Myocyte (in vitro differentiated cells): ENCODE data around the gene TMEM237. TPM values are rescaled to one million over a fixed set of nuclear protein-coding genes. Genes with fewer than 3 reads are reported as not detected.
A peak's percentile ranks its signal among the peaks of the same experiment; 100 is the strongest.
"Not testable (repeated sequence)": the region's sequence is repeated elsewhere in the genome, so short reads cannot be mapped to it uniquely, and the experiment has no call there.

ENCODE experiments used
- DNase-seq: peaks from one replicate; pipeline ENCODE4 v3.0.0-alpha.2; 2012; ENCODE audit warnings: low read depth
- polyA plus RNA-seq: library from polyadenylated mRNA; unstranded; fragments of >200 nt; gene quantifications from one replicate; pipeline ENCODE4 v1.2.1, GENCODE V29; 2012; ENCODE audit warnings: missing spikeins
- total RNA-seq: library from RNA; depleted of rRNA; stranded (reverse); fragments of >200 nt; gene quantifications from 2 replicates; pipeline ENCODE4 v1.2.3, GENCODE V29; 2014

Gene TMEM237, protein sequence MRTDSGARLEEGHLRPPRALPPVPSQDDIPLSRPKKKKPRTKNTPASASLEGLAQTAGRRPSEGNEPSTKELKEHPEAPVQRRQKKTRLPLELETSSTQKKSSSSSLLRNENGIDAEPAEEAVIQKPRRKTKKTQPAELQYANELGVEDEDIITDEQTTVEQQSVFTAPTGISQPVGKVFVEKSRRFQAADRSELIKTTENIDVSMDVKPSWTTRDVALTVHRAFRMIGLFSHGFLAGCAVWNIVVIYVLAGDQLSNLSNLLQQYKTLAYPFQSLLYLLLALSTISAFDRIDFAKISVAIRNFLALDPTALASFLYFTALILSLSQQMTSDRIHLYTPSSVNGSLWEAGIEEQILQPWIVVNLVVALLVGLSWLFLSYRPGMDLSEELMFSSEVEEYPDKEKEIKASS
- 32.6 and 37.6 TPM in 2 replicates for total RNA-seq
- polyA plus RNA-seq = 21.2 TPM

DNA sequence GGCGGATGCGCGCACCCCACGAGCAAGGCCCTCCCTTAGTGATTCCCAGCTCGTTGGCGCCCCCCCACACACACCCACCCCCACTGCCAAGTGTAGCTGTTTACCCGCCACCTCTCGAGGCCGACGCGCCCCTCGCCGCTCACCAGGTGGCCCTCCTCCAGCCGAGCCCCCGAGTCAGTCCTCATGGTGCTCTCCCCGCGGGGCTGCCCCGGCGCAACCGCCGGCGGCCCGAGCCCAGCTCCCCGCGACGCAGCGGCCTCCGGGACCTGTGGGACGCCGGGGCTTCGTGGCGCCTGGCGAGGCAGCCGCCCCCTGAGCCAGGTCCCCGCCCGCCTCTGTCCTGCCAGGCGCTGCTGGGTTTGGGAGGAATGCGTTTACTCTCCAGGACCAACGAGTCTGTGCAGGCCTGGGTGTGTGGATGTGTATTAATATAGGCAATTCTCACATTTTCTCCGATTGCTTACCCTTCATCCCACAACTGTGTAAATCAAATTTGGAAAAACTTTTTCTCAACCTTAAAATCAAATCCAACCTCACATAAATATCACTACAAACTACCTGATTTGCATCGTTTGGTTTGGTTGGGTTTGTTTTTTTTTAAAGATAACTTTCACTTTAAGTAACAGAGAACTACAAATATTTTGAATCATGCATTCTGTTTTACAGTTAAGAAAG lies at the start of gene TMEM237:
Gene TMEM237 (minus strand): TSS at position 288 of the 675 bp plus-strand sequence. CDS start 103 bp downstream, at position 185.
- DNase-seq = peak; percentile 64

DNA sequence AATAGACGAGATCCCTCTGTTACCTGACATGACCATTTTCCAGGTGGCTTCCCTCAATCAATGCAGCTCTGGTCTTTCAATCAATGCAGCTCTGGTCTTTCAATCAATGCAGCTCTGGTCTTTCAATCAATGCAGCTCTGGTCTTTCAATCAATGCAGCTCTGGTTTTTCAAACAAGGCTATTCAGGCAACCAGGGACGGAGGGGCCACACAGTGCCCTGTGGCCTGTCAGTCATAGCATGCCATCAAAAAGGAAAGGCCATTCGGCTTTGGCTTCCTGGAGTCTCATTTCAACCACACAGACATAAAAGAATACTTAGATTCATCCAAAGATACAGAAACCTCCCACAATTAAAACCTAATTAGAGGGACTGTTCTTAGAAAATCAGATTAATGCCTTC lies 41.9 kb upstream of the TMEM237 start:
- no peak for DNase-seq

DNA sequence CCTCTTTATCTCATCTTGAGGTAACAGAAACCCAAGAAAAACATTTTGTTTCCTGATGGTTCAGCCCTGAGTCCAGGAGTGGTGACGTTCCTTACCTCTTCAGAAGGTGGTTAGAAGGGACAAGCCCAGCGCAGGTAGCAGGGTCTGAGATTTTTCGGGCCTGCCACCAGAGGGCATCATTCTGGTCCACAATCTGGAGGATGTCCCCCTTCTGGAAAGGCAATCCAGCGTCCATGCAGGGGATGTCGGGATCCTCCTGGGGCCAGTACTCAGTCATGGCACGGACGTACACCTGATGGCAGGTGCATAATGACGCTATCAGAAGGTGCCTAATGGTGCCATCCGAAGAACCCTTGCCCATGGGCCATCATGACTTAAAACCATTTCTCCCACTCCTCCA lies 37.4 kb upstream of the TMEM237 start:
- no peak for DNase-seq

DNA sequence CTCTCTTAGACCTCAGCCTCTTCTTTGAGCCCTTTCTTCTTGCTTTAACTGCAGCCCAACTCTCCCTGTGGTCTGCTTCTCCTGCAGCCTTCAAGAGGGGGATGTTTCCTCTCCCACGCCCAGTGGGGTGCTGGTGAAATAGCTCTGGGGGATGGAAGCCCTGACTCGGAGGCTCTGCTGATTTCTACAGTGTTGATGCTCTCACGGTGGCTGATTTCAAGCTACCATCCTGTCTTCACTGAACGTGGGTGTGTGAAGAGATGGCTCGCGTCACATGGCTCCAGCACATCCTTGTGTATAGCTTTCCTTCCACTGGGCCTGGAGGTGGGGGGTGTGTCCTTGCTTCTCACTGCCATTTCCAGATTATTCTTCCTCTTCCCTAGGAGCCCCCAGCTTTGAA lies 35.1 kb upstream of the TMEM237 start:
- no peak for DNase-seq

DNA sequence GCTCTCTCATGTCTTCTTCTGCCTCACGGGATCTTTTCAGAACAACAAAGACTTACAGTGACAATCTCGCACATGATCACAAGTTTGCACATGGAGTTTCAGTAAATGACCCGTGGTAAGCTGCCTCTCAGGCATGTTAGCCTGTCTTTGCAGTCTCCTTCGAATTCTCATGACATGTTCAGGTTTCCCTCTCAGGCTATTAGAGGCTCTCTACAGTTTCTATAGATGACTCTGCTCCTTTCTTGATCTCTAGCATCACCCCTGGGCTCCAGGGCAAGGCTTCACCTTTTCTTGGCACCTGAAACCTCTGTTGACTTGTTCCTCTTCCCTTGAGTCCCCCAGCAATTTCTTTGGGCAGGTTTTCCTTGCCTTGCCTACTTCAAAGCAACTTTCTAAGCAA lies 32.2 kb upstream of the TMEM237 start:
- no peak for DNase-seq

DNA sequence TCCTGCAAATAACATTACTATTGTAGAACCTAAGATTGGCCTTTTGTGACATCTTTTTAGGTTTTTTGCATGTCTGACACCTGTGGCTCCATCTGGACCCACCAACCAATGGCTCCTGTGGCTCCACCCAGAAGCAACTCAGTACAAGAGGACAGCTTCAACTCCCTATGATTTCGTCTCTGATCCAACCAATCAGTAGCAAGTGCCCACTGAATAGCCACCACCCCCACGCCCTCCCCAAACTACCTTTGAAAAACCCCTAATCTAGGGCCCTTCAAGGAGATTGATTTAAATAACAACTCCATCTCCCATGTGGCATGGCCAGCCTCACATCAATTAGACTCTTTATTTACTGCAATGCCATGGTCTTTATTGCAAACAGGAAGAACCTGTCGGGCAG lies 31.5 kb upstream of the TMEM237 start:
- no peak for DNase-seq

DNA sequence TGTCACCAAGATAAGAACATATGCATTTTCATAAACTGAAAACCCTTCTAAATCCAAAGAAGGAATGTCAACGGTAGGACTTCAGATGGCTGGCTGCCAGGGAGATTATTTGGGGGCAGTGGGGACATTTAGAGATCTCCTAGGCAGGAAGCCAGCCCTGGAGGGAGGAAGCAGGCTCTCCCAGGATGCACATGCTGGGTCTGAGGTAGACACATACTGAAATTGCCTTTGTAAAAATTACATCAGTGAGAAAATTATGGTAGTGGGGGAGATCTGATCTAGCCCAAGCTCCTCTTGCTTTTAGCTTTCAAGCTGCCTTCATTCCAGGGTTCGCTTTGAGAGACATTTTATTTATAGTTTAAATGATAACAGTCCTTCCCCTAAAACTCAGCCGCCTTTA lies 31.0 kb upstream of the TMEM237 start:
- no peak for DNase-seq

DNA sequence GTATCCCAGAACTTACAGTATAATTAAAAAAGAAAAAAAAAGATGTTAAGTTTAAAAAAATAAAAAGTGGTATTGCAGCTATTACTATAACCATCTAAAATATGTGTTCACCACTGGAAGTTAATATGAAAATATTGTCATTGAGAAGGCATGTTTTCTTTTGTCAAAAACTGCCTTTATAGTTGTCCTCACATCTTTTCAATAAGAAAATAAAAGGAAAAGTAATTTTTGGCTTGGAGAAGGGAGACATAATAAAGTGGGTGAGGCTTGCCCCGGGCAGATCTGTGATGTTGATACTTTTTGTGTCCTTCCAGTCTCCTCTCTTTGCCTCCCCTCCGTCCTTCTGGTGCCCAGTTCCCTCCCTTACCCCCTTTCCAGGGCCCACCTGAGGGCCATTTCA lies 30.2 kb upstream of the TMEM237 start:
- DNase-seq = no peak

DNA sequence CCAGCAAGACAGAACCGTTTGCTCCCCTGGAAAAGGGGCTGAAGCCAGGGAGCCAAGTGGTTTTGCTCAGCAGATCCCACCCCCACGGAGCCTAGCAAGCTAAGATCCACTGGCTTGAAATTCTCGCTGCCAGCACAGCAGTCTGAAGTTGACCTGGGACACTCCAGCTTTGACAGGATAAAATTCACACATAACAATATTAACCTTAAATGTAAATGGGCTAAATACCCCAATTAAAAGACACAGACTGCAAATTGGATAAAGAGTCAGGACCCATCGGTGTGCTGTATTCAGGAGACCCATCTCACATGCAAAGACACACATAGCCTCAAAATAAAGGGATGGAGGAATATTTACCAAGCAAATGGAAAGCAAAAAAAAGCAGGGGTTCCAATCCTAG lies 27.9 kb upstream of the TMEM237 start:
- not testable (repeated sequence) for DNase-seq

DNA sequence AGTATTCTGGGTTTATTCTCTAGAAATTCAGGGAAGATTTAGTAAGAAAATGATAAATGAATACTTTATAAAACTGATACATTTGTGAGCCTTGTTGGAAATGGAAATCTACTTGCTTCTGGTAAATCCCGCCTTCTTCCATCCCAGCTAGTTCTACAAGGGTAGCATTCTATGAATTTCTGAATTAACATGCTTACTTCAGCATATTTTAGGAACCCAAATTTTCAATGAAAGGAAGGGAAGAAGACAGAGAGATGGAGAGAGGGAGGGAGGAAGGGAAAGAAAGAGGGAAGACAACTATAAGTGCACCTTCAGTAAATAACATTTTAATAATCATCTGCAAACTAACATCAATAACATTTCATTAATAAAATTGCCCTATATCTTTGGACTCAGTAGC lies 26.6 kb upstream of the TMEM237 start:
- DNase-seq = no peak

DNA sequence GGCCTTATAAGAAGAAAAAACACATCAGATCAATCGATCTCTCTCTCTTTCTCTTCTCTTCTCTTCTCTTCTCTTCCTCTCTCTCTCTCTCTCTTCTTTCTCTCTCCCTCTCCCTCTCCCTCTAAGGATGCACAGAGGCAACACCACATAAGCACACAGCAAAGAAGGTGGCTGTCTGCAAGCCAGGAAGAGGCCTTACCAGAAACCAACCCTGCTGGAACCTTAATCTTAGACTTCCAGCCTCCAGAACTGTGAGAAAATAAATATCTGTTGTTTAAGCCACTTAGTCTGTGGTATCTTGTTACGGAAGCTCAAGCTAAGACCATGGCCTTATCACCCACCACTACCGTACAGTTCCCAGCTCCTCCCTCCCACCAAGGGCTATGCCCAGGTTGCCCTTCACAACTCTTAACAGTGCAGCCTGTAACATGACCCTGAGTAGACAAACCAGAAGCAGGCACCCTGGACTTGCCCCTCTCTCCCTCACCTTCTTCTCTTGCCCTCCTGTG lies 25.2 kb upstream of the TMEM237 start:
- no peak for DNase-seq

DNA sequence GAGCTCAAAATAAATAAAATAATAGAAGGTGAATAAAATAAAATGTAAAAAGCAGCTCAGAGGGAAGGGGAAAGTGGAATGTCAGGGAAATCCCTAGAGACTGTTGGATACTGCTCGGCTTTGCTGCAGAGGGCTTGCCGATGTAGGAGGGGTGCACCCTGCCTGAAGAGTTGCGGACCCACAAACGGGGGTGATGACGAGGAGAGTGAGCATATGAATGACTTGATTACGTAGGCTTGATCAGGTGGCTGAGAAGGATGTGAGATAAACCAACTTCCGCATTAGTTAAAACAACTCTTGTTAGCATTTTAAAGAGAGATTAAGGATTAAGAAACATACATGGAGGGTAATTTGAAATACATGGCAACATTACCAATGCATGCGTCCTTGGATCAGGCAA lies 21.0 kb upstream of the TMEM237 start:
- no peak for DNase-seq

DNA sequence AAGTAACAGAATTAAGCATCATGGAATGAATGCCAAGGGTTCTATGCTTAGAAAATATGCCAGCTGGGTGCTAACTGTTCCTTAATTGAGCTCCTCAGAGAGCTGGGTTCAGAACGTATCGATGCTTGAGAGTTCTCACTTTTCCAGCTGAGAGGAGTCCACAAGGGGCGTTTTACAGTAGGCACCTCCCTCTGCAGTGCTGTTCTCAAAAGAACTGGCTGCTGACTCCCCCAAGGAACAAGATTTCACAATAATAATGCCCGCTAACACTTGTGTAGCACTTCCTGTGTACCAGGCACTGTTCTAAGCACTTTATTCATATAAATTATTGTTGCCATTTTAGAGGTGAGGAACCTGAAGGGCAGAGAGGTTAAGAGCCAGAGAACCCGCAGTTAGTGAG lies 18.1 kb upstream of the TMEM237 start:
- no peak for DNase-seq

DNA sequence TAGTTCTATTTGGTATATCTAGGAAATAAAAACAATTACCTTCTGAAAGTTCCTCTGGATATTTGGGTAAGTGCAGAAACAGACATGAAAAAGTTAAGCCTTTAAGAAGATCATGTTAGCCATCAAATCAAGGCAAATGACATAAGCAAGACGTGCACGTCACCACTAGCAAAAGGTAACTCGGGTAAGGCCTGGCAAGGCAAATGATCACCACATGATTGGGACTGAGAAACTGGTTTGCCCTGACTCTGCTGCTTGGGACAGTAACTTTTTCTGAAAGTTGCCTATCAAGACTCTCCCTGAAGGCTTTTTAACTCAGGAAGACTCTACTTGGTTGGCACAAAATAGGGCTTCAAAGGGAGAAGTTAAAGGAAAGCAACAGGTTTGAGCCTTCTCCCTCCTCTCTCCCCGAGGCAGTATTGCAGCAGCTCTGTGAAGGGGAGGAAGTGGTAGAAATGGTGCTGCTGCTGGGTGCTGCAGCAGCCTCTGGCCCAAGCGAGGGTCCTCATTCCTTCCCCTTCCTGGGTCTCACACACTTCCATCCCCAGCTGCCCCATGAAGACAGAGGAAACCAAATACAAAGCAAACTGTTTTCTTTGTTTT lies 17.1 kb upstream of the TMEM237 start:
- DNase-seq = no peak

DNA sequence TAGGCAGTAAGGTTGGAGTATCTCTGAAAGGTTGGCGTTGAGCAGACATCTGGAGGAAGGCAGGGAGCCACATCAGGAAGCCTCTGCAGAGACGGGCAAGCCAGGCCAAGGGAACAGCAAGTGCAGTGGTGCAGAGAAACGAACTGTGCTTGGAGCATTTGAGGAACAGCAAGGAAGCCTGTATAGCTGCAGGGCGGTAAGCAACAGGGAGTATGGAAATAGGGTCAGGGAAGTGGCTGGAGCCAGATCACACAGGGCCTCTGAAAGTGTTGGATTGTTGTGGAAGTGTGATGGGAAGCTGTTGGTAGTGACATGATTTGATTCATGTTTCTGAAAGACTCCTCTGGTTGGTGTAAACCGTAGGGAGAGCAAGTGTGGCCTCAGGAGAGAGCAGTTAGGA lies 13.4 kb upstream of the TMEM237 start:
- DNase-seq = no peak

DNA sequence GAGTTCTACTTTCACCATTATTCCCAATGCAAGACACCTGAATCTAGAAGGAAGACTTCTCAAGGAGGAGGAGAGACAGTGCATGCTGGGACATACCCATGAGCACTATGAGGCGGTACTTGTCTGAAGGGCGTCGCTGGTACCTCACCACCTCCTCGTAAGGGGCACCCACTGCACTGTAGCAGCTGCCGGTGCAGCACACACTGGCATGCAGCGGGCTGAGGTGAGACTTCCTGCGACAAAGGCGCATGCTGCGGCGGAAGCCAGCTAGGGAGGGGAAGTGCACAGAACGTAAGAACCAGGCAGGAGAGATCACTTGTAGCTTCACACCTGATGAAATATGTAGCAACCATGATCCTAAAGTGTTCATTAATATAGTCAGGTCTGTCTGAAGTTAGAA lies 12.8 kb upstream of the TMEM237 start:
- DNase-seq = no peak

DNA sequence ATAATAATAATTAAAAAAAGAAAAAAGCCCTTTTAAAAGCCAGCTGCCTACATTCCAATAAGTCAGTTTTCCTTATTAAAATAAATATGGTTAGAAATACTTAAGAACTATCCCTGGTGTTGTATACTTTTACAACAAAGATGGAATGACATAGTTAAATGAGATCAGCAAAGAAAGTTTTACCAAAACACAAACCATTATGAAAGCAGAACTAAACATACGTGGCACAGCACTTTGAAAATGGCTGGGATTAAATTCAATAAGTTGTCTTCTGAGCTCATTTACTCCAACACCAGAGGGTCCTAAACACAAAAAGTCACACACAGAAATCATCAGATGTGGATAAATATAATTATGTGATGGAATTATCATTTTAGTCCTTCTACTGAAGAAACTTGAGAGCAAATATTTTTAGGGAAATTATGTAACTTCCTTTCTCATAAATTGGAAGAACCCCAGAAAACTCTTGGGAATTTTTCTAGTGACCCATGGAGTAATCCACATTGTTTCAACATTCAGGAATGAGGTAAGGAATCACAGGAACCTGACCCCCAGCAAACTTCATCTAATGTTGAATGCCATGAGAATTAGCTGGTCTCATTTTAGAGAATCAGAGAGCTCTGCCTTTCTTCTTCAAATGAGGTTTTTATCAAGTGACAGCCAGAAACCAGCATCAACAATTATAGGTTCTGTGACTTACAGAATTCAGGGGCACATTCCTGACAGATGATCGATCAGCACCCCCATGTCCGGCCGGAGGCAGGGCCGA lies 11.5 kb upstream of the TMEM237 start:
- peak; percentile 47 for DNase-seq

DNA sequence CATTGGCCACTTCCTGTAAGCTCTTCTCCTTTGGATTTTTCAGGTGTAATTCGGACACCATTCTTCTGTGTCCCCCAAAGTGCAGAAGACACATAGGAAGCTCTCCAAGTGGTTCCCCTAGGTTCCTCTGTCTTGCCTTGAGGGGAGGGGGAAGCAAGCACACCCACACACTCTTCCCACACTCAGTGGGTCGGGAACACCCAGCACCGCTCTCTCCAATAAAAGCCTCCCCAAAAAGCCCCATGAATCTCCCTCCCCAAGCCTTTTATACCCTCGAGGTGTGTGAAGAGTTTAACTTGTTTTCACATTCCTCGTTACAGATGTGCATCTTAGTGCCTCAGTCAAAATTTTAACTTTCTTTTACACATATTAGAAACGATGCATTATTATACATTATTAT lies 9.9 kb upstream of the TMEM237 start:
- no peak for DNase-seq

DNA sequence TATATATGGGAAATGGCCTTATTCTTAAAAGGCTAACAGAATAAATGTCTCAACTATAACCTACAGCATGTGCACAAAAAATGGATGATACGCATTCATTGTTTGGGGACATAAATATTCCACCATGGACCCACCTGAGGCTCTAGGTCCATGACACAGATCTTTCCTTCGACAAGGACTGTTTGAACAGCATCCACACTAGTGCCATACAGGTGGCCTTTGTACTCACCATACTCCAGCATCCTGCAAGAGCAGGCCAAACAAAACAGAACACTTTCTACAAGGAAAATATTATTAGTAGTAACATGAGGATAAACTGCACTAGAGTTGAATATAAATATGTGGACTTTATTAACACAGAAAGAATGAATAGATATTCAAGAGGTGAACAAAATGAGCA lies 6.1 kb upstream of the TMEM237 start:
- DNase-seq = no peak

DNA sequence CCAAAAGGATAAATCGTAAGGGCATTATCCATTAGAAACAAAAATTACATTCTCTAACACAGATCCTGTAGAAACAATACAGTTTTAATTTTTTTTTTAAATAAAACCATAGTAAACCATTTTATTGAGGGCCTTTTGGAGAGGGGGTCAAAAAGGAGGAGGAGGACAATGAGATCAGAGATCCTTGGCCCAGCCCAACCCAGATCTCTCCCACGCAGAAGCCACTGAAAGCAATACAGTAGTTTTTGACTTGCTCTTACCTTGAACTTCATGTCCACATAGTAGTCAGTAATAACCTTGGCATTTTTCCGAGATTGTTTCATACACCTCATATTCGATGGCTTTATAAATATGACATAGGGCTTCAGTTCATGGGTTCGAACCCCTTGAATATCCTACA lies 4.1 kb upstream of the TMEM237 start:
- DNase-seq = no peak

DNA sequence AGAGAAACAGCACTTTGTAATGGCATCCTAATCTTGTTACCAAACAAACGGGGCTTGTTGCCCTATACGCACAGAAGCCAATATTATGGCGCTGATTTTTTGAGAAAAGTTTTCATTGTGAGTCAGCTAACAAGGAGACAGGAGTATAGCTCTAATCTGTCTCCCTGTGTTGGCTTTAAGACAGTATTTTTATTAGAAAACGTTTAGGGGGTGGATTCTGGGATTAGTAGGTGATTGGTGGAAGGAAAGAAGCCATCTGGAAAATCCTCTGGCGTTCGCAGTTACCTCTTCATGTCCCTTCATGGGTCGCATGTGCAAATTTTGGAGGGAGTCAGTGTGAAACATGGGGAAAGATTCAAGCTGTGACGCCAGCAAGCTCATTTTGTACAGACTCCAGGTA lies 698 bp upstream of the TMEM237 start:
- no peak for DNase-seq
